SU-DHL-6 (cell line): ENCODE data around the gene PLXNA2.

Source experiments
- CTCF ChIP-seq: fragments of 200-600 bp; sonication (generic); IDR thresholded peaks from one replicate; pipeline ENCODE4 v1.5.1; 2017; ENCODE audit warnings: antibody characterized with exemption, mild to moderate bottlenecking, low read length, moderate library complexity; ENCODE audit not compliant: insufficient read depth, poor library complexity, severe bottlenecking
- EZH2phosphoT487 ChIP-seq: fragments of 200-600 bp; sonication (generic), shearing (Covaris generic); conservative IDR thresholded peaks from 2 replicates; pipeline ENCODE4 v1.6.1; 2018; ENCODE audit warnings: mild to moderate bottlenecking, antibody characterized with exemption, low read length, moderate library complexity, mixed read lengths

- TF ChIP-seq CTCF (no peak), EZH2phosphoT487 (no peak)
Observed at GRCh38 chr1:208110296-208110695, 133.9 kb downstream of the PLXNA2 start.
